GM23338 (cell line): ENCODE measurements around the gene MTCL1. TPM values are rescaled to one million over a fixed set of nuclear protein-coding genes. Genes with fewer than 3 reads are reported as not detected.

Experiments used
- ATAC-seq: fragments of 200-7000 bp; cut with Tn5 transposase; 3 replicates; pipeline ENCODE4 v1.9.1; 2020
- DNase-seq: peaks from one replicate; pipeline ENCODE4 v3.0.0-alpha.2; 2015; ENCODE audit warnings: low spot score
- H2AFZ ChIP-seq: fragments of 200-600 bp; sonication (generic); 2 replicates; pipeline ENCODE4 v1.8.0; 2016; ENCODE audit warnings: antibody characterized with exemption, mild to moderate bottlenecking, moderate library complexity
- H3F3A ChIP-seq: fragments of 200-600 bp; sonication (generic); replicated peaks from 2 replicates; pipeline ENCODE4 v1.8.0; 2017; ENCODE audit warnings: antibody characterized with exemption, mixed run types, low read depth
- H3K27ac ChIP-seq: fragments of 200-600 bp; sonication (generic); 2 replicates; pipeline ENCODE4 v1.6.1; 2016; ENCODE audit warnings: low read depth
- H3K27me3 ChIP-seq: fragments of 200-600 bp; sonication (generic); 2 replicates; pipeline ENCODE4 v1.8.0; 2016; ENCODE audit warnings: mild to moderate bottlenecking, mixed run types, moderate library complexity; ENCODE audit not compliant: insufficient read depth
- H3K36me3 ChIP-seq: fragments of 200-600 bp; sonication (generic); 2 replicates; pipeline ENCODE4 v1.8.0; 2016; ENCODE audit warnings: mild to moderate bottlenecking; ENCODE audit not compliant: insufficient read depth
- H3K4me1 ChIP-seq: fragments of 200-600 bp; sonication (generic); 2 replicates; pipeline ENCODE4 v1.8.0; 2016; ENCODE audit warnings: mild to moderate bottlenecking, moderate library complexity; ENCODE audit not compliant: insufficient read depth
- H3K4me2 ChIP-seq: fragments of 200-600 bp; sonication (generic); 2 replicates; pipeline ENCODE4 v1.7.1; 2017; ENCODE audit warnings: mixed run types
- H3K4me3 ChIP-seq: fragments of 200-600 bp; sonication (generic); 2 replicates; pipeline ENCODE4 v1.6.1; 2016; ENCODE audit warnings: mixed run types
- H3K79me2 ChIP-seq: fragments of 200-600 bp; sonication (generic); replicated peaks from 2 replicates; pipeline ENCODE4 v1.8.0; 2017; ENCODE audit warnings: mild to moderate bottlenecking; ENCODE audit not compliant: insufficient read depth
- H3K9me2 ChIP-seq: fragments of 200-600 bp; sonication (generic); 2 replicates; pipeline ENCODE4 v1.8.0; 2017; ENCODE audit not compliant: insufficient read depth
- H4K20me1 ChIP-seq: fragments of 200-600 bp; sonication (generic); replicated peaks from 2 replicates; pipeline ENCODE4 v1.8.0; 2017; ENCODE audit warnings: mild to moderate bottlenecking; ENCODE audit not compliant: insufficient read depth
- H3K27ac Mint-ChIP-seq: 2 replicates; pipeline ENCODE4 v1.8.0; 2020; ENCODE audit warnings: inconsistent platforms, mild to moderate bottlenecking, moderate library complexity, mixed read lengths
- H3K27me3 Mint-ChIP-seq: 3 replicates; pipeline ENCODE4 v1.8.0; 2022; ENCODE audit warnings: low read depth, mild to moderate bottlenecking, moderate library complexity, mixed read lengths, inconsistent platforms; ENCODE audit not compliant: insufficient read depth, poor library complexity
- H3K36me3 Mint-ChIP-seq: 3 replicates; pipeline ENCODE4 v1.8.0; 2021; ENCODE audit warnings: low read depth, mild to moderate bottlenecking, inconsistent platforms, moderate library complexity, mixed read lengths
- H3K4me1 Mint-ChIP-seq: 3 replicates; pipeline ENCODE4 v1.8.0; 2020; ENCODE audit warnings: mild to moderate bottlenecking, inconsistent platforms, mixed read lengths
- H3K4me3 Mint-ChIP-seq: 3 replicates; pipeline ENCODE4 v1.8.0; 2021; ENCODE audit warnings: moderate library complexity, mild to moderate bottlenecking, inconsistent platforms, mixed read lengths
- H3K9me3 Mint-ChIP-seq: 3 replicates; pipeline ENCODE4 v1.8.0; 2020; ENCODE audit warnings: moderate library complexity, mild to moderate bottlenecking, inconsistent platforms, mixed read lengths
- EZH2 ChIP-seq: fragments of 200-600 bp; sonication (generic); IDR thresholded peaks from one replicate; pipeline ENCODE4 v1.8.0; 2017; ENCODE audit warnings: antibody characterized with exemption, mild to moderate bottlenecking, low read depth; ENCODE audit not compliant: unreplicated experiment
- NANOG ChIP-seq: IDR thresholded peaks from 2 replicates; pipeline ENCODE4 v1.6.1; 2016; ENCODE audit warnings: antibody characterized with exemption, borderline replicate concordance
- POLR2AphosphoS5 ChIP-seq: IDR thresholded peaks from 2 replicates; pipeline ENCODE4 v1.6.1; 2016; ENCODE audit warnings: antibody characterized with exemption, low read depth
- STAT1 ChIP-seq: IDR thresholded peaks from one replicate; pipeline ENCODE4 v1.6.1; 2016; ENCODE audit warnings: antibody characterized with exemption; ENCODE audit not compliant: unreplicated experiment
- ZNF114 ChIP-seq: fragments of 250-450 bp; sonication (Bioruptor Pico); IDR thresholded peaks from 2 replicates; pipeline ENCODE4 v1.5.0; 2020; ENCODE audit warnings: mild to moderate bottlenecking, moderate library complexity
- ZNF331 ChIP-seq: fragments of 250-450 bp; sonication (Bioruptor Pico); IDR thresholded peaks from 2 replicates; pipeline ENCODE4 v1.5.0; 2020; ENCODE audit warnings: low read depth, mild to moderate bottlenecking, moderate library complexity
- polyA plus RNA-seq: library from polyadenylated mRNA; unstranded; fragments of >200 nt; fragmentation: Nextera tagmentation; extraction: Ambion mirVana; gene quantifications from 2 replicates; pipeline ENCODE4 v1.2.1, GENCODE V29; 2016
- total RNA-seq: library from RNA; depleted of rRNA; stranded (reverse); fragments of >200 nt; shearing (Covaris generic); gene quantifications from 2 replicates; pipeline ENCODE4 v1.2.3, GENCODE V29; 2014
- TF ChIP-seq, protein P1 (sequence below): fragments of 250-450 bp; sonication (Bioruptor Pico); IDR thresholded peaks from 2 replicates; pipeline ENCODE4 v1.5.0; 2020; ENCODE audit warnings: mild to moderate bottlenecking, moderate library complexity
- TF ChIP-seq, protein P2 (sequence below): IDR thresholded peaks from 2 replicates; pipeline ENCODE4 v1.6.1; 2016; ENCODE audit warnings: antibody characterized with exemption
- TF ChIP-seq, protein P3 (sequence below): IDR thresholded peaks from one replicate; pipeline ENCODE4 v1.6.1; 2018; ENCODE audit warnings: antibody characterized with exemption; ENCODE audit not compliant: unreplicated experiment
- TF ChIP-seq, protein P4 (sequence below), 2 experiments: fragments of 200-600 bp in 1 of 2; sonication (generic) in 1 of 2; conservative IDR thresholded peaks; 2 replicates each; pipeline versions ENCODE4 v1.5.1 to v1.6.1; 2016 to 2017; ENCODE audit warnings: antibody characterized with exemption in 2 of 2, low read depth in 2 of 2, mild to moderate bottlenecking in 2 of 2, moderate library complexity in 1 of 2

The MTCL1 gene
- total and polyA plus RNA-seq, 2 experiments from 2014 or later, result 14.4 to 45.0 TPM

DNA sequence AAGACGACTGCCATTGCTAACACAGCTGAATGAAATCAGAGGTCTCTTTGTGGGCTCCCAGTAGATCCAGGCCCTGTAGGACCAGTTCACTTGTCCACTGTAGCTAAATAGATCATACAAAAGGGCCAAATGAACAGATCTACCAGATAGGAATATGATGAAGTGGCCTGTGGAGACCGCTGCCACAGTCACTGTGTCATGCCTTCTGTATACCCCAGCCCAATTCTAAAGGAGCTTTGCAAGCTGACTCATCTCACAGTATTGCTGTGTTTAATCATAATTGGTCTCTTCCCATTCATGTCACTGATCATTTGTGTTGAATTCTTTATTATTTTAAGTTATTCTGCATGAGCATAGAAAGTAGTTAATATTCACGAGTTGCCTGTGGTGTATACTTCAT is 125.8 kb downstream of the MTCL1 start:
- H3K79me2 ChIP-seq, result no peaks in the 10 kb centered on the region
- H3K36me3 Mint-ChIP-seq, result peaks cover 29% of the 10 kb centered on the region
- no peak overlapping the region for H3K4me3 Mint-ChIP-seq
- no peak overlapping the region for H3K27ac Mint-ChIP-seq
- no peak overlapping the region for H3K4me3 ChIP-seq
- no peaks in the 10 kb centered on the region for H3K4me1 ChIP-seq
- no peak for ATAC-seq
- peaks cover 22% of the 10 kb centered on the region for H3K4me1 Mint-ChIP-seq
- H3K27me3 ChIP-seq, result no peaks in the 10 kb centered on the region
- H3K9me3 Mint-ChIP-seq, result peaks cover 3% of the 10 kb centered on the region; the same call in 1 of the 3 replicates
- H3K36me3 ChIP-seq, result no peaks in the 10 kb centered on the region
- no peaks in the 10 kb centered on the region for H3F3A ChIP-seq
- H3K4me2 ChIP-seq, result no peak overlapping the region
- no peak overlapping the region for H2AFZ ChIP-seq
- no peak for DNase-seq
- H3K27ac ChIP-seq, result no peak overlapping the region
- H3K27me3 Mint-ChIP-seq, result no peaks in the 10 kb centered on the region
- no peaks in the 10 kb centered on the region for H4K20me1 ChIP-seq
- H3K9me2 ChIP-seq, result no peaks in the 10 kb centered on the region
- TF ChIP-seq EZH2 (no peak), STAT1 (no peak), POLR2AphosphoS5 (no peak), ZNF114 (CRISPR knock-in tag) (no peak), NANOG (no peak), ZNF331 (CRISPR knock-in tag) (no peak)
- TF ChIP-seq, protein P1, sequence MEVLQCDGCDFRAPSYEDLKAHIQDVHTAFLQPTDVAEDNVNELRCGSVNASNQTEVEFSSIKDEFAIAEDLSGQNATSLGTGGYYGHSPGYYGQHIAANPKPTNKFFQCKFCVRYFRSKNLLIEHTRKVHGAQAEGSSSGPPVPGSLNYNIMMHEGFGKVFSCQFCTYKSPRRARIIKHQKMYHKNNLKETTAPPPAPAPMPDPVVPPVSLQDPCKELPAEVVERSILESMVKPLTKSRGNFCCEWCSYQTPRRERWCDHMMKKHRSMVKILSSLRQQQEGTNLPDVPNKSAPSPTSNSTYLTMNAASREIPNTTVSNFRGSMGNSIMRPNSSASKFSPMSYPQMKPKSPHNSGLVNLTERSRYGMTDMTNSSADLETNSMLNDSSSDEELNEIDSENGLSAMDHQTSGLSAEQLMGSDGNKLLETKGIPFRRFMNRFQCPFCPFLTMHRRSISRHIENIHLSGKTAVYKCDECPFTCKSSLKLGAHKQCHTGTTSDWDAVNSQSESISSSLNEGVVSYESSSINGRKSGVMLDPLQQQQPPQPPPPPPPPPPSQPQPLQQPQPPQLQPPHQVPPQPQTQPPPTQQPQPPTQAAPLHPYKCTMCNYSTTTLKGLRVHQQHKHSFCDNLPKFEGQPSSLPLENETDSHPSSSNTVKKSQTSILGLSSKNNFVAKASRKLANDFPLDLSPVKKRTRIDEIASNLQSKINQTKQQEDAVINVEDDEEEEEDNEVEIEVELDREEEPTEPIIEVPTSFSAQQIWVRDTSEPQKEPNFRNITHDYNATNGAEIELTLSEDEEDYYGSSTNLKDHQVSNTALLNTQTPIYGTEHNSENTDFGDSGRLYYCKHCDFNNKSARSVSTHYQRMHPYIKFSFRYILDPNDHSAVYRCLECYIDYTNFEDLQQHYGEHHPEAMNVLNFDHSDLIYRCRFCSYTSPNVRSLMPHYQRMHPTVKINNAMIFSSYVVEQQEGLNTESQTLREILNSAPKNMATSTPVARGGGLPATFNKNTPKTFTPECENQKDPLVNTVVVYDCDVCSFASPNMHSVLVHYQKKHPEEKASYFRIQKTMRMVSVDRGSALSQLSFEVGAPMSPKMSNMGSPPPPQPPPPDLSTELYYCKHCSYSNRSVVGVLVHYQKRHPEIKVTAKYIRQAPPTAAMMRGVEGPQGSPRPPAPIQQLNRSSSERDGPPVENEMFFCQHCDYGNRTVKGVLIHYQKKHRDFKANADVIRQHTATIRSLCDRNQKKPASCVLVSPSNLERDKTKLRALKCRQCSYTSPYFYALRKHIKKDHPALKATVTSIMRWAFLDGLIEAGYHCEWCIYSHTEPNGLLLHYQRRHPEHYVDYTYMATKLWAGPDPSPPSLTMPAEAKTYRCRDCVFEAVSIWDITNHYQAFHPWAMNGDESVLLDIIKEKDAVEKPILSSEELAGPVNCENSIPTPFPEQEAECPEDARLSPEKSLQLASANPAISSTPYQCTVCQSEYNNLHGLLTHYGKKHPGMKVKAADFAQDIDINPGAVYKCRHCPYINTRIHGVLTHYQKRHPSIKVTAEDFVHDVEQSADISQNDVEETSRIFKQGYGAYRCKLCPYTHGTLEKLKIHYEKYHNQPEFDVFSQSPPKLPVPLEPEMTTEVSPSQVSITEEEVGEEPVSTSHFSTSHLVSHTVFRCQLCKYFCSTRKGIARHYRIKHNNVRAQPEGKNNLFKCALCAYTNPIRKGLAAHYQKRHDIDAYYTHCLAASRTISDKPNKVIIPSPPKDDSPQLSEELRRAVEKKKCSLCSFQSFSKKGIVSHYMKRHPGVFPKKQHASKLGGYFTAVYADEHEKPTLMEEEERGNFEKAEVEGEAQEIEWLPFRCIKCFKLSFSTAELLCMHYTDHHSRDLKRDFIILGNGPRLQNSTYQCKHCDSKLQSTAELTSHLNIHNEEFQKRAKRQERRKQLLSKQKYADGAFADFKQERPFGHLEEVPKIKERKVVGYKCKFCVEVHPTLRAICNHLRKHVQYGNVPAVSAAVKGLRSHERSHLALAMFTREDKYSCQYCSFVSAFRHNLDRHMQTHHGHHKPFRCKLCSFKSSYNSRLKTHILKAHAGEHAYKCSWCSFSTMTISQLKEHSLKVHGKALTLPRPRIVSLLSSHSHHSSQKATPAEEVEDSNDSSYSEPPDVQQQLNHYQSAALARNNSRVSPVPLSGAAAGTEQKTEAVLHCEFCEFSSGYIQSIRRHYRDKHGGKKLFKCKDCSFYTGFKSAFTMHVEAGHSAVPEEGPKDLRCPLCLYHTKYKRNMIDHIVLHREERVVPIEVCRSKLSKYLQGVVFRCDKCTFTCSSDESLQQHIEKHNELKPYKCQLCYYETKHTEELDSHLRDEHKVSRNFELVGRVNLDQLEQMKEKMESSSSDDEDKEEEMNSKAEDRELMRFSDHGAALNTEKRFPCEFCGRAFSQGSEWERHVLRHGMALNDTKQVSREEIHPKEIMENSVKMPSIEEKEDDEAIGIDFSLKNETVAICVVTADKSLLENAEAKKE (CRISPR knock-in tag), result no peak
- TF ChIP-seq, protein P2, sequence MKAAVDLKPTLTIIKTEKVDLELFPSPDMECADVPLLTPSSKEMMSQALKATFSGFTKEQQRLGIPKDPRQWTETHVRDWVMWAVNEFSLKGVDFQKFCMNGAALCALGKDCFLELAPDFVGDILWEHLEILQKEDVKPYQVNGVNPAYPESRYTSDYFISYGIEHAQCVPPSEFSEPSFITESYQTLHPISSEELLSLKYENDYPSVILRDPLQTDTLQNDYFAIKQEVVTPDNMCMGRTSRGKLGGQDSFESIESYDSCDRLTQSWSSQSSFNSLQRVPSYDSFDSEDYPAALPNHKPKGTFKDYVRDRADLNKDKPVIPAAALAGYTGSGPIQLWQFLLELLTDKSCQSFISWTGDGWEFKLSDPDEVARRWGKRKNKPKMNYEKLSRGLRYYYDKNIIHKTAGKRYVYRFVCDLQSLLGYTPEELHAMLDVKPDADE, result no peak
- TF ChIP-seq, protein P3, sequence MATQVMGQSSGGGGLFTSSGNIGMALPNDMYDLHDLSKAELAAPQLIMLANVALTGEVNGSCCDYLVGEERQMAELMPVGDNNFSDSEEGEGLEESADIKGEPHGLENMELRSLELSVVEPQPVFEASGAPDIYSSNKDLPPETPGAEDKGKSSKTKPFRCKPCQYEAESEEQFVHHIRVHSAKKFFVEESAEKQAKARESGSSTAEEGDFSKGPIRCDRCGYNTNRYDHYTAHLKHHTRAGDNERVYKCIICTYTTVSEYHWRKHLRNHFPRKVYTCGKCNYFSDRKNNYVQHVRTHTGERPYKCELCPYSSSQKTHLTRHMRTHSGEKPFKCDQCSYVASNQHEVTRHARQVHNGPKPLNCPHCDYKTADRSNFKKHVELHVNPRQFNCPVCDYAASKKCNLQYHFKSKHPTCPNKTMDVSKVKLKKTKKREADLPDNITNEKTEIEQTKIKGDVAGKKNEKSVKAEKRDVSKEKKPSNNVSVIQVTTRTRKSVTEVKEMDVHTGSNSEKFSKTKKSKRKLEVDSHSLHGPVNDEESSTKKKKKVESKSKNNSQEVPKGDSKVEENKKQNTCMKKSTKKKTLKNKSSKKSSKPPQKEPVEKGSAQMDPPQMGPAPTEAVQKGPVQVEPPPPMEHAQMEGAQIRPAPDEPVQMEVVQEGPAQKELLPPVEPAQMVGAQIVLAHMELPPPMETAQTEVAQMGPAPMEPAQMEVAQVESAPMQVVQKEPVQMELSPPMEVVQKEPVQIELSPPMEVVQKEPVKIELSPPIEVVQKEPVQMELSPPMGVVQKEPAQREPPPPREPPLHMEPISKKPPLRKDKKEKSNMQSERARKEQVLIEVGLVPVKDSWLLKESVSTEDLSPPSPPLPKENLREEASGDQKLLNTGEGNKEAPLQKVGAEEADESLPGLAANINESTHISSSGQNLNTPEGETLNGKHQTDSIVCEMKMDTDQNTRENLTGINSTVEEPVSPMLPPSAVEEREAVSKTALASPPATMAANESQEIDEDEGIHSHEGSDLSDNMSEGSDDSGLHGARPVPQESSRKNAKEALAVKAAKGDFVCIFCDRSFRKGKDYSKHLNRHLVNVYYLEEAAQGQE, result no peak
- TF ChIP-seq, protein P4, sequence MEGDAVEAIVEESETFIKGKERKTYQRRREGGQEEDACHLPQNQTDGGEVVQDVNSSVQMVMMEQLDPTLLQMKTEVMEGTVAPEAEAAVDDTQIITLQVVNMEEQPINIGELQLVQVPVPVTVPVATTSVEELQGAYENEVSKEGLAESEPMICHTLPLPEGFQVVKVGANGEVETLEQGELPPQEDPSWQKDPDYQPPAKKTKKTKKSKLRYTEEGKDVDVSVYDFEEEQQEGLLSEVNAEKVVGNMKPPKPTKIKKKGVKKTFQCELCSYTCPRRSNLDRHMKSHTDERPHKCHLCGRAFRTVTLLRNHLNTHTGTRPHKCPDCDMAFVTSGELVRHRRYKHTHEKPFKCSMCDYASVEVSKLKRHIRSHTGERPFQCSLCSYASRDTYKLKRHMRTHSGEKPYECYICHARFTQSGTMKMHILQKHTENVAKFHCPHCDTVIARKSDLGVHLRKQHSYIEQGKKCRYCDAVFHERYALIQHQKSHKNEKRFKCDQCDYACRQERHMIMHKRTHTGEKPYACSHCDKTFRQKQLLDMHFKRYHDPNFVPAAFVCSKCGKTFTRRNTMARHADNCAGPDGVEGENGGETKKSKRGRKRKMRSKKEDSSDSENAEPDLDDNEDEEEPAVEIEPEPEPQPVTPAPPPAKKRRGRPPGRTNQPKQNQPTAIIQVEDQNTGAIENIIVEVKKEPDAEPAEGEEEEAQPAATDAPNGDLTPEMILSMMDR (conservative IDR thresholded peaks at IDR 0.05; ENCODE audit: low read depth in 2 of 2), result no peak
